Measurements from ENCODE around the gene TMEM219. TPM values are rescaled to one million over a fixed set of nuclear protein-coding genes. Genes with fewer than 3 reads are reported as not detected.
A peak's percentile ranks its signal among the peaks of the same experiment; 100 is the strongest.
"Not testable (repeated sequence)": the region's sequence is repeated elsewhere in the genome, so short reads cannot be mapped to it uniquely, and the experiment has no call there.

TMEM219 gene
- polyA plus RNA-seq, 4 donors = 104 to 134 (median 113) TPM

DNA sequence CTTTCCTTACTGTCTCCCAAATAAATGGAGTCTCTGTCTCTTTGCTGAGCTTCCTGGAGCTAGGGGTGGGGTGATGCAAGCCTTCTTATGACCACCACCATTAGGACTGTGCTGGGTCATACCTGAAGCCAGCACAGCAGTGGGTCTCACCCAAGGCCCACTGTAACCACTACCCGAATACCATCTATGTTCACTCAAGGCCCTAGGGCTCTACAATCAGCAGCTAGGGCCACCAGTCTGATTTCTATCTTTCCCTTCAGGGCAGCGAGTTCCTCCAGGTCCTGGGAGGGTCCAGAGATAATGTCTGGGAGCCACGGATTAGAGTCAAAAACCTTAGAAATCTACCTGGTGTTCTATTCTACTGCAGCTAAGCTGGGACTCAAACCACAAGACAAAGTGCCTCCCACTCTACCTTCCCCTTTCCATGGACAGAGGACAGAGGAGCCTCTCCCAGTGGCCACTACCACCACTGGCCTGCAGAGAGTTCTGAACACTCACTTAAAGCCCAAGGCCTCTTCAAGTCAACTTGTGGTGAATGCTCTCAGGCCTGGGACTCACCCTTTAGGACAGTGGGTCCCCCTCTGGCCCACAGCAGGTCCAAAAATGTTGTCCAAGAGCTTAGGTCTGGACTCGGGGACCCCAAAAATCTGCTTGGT, 10.9 kb upstream of the TMEM219 start:
- no peak for DNase-seq (ENCODE audit: low read depth in 4 of 4, low spot score in 2 of 4)

DNA sequence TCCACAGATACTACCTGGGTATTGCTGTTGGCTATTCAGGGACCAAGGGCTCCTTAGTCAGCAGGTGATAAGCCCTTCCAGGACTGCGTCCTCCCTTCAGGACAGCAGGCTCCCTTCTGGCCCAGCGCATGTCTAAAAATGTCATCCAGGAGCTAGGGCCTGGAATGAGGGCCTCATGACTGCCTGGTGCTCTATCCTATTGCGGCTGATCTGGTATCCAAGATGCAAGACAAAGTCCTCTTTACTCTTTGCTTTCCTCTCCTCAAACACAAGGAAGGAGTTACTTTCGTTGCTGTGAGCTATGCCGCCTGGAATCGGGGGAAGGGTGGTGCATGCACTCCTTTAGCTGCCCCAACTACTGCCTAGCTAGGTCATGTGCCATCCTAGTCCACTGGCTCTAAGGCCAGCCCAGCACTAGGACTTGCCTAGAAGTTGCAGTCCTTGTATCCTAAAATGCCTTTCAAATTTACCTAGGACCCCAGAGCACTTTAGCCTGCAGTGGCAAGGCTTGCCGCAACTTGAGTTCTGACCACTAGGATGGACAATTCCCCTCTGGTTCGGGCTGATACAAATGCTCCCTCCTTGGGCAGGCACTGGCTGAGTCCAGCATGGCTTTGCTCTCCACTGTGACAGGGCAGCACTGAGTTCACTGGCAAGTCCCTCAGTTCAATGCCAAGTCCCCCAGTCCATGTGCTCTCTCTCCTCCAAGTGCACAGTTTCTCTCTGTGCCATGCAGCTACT, 10.1 kb upstream of the TMEM219 start:
- no peak for DNase-seq (ENCODE audit: low read depth in 4 of 4, low spot score in 2 of 4)

DNA sequence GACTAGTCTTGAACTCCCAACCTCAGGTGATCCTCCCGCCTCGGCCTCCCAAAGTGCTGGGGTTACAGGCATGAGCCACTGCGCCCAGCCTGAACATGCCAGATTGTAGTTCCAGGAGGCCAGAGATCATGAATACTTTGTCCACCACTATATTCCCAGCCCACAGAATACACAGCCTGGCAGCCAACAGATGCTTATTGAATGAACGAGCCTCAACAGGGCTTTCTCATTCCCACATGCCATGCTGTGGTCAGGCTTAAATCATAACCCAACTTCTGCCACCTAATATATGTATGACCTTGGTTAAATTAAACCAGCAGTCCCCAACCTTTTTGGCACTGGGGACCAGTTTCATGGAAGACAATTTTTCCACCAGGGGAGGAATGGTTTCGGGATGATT, 3.1 kb upstream of the TMEM219 start:
- DNase-seq (ENCODE audit: low read depth in 4 of 4, low spot score in 2 of 4) = no peak

DNA sequence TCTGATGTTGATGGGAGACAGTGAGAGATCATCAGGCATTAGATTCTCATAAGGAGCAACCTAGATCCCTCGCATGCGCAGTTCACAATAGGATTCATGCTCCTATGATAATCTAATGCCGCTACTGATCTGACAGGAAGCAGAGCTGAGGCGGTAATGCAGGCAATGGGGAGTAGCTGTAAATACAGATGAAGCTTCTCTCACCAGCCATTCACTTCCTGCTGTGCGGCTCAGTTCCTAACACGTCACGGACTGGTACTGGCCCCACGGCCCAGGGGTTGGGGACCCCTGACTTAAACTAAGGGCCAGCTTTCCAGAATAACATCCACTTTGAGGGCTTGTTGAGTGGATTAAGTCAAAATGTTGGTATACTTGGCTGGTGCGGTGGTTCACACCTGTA, 2.6 kb upstream of the TMEM219 start:
- no peak for DNase-seq (ENCODE audit: low read depth in 4 of 4, low spot score in 2 of 4)

DNA sequence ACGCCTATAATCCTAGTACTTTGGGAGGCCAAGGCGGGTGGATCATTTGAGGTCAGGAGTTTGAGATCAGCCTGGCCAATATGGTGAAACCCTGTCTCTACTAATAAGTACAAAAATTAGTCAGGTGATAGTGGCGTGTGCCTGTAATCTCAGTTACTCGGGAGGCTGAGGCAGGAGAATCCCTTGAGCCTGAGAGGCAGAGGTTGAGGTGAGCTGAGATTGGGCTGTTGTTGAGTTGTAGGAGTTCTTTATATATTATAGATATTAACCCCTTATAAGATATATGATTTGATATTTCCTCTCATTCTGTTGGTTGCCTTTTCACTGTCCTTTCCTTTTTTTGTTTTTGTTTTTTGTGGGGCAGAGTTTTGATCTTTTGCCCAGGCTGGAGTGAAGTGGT, 2.1 kb upstream of the TMEM219 start:
- DNase-seq (ENCODE audit: low read depth in 4 of 4, low spot score in 2 of 4) = not testable (repeated sequence)

DNA sequence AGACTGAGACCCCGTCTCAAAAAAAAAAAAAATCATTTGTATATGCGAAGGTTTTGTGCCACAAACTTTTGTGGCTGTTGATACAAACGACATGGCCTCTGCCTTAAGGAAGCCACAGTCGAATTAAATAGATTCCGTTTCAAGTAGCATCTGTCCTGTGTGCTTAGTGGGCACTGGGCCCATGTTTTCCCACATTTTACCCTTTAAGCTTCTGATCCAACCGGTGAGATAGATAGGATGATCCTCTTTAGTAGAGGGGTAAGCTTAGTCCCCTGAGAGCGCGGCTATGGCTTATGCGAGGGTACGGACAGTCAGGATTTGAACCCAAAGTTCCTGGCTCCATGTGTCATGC, 776 bp upstream of the TMEM219 start:
- DNase-seq (ENCODE audit: low read depth in 4 of 4, low spot score in 2 of 4) = no peak

DNA sequence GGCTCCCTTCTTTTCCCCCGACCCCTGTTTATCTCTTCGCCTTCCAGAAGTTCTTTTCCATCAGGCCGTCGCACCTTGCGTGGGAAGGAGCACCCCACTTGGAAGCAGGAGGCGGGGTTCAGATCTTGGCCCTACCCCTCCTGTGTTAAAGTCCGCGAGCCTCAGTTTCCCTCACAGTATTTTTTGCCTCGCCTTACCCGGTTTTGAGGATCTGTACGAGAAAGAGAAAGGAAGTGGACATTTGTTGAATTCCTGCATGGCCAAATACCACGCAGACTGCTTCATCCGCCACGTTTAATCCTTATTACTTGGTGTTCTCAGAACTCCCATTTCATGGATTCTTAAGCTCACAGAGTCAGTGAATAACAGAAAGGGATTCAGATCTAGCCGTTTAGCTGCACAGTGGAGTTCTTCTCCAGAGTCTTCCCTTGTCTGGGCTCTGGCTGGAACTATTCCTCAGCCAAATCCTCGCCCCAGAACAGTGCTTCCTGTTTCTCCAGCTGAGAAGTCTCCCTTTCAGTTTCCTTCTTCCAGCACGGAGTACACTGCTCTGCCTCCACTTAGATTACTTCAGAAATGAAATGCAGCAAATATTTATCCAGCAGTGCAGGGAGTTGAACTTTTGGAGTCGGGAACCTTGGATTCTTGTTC, 590 bp downstream of the TMEM219 start:
- DNase-seq (ENCODE audit: low read depth in 4 of 4, low spot score in 2 of 4) = no peak

DNA sequence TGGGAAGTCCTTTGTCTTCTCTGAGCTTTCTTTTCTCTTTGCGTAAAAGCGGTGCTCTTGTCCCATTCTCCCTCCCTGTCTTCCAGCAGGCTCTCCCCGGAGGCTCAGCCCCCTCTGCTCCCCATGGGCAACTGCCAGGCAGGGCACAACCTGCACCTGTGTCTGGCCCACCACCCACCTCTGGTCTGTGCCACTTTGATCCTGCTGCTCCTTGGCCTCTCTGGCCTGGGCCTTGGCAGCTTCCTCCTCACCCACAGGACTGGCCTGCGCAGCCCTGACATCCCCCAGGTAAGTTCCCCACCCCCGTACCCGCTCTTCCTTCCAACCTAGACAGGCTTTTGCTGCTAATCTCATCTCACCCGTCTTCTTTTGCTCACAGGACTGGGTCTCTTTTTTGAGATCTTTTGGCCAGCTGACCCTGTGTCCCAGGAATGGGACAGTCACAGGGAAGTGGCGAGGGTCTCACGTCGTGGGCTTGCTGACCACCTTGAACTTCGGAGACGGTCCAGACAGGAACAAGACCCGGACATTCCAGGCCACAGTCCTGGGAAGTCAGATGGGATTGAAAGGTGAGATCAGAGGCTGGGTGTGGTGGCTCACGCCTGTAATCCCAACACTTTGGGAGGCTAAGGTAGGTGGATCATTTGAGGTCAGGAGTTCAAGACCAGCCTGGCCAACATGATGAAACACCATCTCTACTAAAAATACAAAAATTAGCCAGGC, 1.3 kb downstream of the TMEM219 start:
- DNase-seq (ENCODE audit: low read depth in 4 of 4, low spot score in 2 of 4) = no peak

DNA sequence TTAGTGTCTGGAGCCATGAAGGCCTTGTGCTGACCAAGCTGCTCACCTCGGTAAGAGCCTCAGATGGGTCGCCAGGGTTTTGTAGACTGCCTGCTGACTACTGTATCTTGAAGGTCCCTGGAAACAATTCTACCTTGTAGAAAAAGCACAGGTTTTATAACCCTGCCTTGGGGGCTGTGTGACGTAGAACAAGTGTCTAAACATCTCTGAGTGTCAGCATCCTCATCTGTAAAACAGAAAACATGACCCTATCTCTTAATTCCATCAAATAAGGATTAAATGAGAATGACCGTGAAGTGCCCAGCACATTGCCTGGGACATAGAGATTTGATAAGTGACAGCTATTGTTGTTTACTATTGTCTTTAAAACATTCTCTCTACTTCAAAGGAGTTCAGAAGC, 6.3 kb downstream of the TMEM219 start:
- no peak for DNase-seq (ENCODE audit: low read depth in 4 of 4, low spot score in 2 of 4)

DNA sequence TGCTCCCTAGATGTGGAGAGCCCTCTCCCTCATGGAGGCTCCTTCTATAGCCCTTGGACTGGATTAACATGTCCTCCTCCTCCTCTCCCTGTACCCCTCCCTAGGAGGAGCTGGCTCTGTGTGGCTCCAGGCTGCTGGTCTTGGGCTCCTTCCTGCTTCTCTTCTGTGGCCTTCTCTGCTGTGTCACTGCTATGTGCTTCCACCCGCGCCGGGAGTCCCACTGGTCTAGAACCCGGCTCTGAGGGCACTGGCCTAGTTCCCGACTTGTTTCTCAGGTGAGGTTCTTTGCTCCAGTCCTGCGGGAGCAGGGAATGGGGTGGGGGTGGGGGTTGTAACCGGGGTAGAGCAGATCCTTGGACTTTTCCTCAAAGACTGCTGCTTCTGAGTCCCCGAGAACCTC, 9.4 kb downstream of the TMEM219 start:
- DNase-seq (ENCODE audit: low read depth in 4 of 4, low spot score in 2 of 4) = no peak

DNA sequence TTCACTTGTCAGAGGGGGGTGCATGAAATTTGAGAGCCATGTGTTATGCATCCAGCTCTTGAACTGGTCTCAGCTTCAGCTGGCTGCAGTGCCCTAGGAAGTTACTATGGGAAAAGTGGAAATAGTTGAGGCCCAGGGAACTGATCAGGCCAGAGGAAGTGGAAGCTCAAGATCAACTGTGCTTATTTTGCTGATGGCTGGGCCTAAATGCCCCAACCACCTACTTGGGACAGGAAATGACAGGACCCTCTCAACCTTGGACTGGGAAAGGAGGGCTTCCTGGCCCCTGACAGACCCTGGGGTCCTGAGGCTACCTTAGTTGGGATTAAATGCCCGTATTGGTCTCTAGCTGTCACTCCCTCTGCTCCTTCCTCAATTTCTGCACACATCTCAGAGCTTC, 10.6 kb downstream of the TMEM219 start:
- DNase-seq (ENCODE audit: low read depth in 4 of 4, low spot score in 2 of 4) = no peak

DNA sequence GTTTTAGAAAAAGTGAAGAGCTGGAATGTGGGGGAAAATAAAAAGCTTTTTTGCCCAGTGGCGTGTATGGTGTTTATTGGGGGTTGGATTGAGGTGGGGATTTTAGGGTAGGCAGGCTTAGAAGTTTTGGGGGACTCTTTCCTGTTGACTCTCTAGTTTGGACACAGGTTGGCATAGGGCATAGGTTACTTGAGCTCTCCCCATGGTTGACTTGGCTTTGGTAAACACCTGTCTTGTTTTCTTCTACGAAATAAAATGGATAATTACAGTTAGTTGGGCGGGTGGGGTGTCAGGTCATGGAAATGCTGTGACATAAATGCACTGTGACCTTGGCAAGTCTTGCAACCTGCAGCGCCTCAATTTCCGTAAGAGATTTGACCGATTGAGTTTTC, 11.1 kb downstream of the TMEM219 start:
- DNase-seq (ENCODE audit: low read depth in 4 of 4, low spot score in 2 of 4) = no peak

DNA sequence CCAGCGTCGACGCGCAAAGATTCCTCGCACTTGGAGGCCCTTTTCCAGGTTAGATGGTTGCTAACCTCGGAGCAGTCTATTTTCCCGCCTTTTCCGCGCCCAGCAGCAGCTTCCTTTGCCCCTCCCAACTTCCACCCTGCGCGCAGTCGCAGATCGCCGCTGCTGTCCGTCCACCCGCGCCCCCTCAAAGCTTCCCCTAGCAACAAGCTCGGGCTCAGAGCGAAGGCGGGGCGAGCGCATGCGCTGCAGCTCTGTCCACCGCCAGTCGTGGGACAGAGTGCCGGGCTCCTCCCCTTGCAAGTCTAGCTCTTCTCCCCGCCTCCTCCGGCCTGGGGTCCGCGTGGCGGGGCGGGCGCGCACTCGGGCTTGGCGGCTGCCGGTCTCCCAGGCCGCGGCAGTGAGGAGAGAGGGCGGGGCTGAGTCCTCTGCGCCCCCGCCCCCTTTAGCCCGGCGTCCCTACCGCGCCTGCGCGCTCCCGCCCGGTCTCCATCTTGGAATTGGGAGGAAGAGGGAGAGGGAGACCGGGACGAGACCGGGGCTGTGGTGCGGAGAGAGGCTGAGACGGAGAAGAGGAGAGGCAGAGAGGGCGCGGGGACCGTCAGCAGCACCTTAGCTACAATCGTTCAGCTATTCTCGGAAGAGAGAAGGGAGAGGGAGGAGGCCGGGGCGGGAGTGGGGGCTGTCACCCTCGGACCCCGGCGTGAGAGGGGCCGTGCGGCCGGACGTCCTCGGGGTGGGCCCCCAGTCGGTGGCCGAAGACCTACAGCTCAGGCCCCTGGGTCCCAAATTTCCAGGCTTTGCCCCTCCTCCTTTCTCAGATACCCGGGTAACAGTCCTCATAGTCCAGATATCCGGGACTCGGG, 11.7 kb downstream of the TMEM219 start, which contains the start of gene TAOK2:
Gene TAOK2, plus strand, starts transcription at position 485 of the 863 bp plus-strand sequence. CDS start 3,905 bp downstream, outside the sequence.
- DNase-seq (ENCODE audit: low read depth in 4 of 4, low spot score in 2 of 4) = peak; percentile 92 to 98 (median 97)

DNA sequence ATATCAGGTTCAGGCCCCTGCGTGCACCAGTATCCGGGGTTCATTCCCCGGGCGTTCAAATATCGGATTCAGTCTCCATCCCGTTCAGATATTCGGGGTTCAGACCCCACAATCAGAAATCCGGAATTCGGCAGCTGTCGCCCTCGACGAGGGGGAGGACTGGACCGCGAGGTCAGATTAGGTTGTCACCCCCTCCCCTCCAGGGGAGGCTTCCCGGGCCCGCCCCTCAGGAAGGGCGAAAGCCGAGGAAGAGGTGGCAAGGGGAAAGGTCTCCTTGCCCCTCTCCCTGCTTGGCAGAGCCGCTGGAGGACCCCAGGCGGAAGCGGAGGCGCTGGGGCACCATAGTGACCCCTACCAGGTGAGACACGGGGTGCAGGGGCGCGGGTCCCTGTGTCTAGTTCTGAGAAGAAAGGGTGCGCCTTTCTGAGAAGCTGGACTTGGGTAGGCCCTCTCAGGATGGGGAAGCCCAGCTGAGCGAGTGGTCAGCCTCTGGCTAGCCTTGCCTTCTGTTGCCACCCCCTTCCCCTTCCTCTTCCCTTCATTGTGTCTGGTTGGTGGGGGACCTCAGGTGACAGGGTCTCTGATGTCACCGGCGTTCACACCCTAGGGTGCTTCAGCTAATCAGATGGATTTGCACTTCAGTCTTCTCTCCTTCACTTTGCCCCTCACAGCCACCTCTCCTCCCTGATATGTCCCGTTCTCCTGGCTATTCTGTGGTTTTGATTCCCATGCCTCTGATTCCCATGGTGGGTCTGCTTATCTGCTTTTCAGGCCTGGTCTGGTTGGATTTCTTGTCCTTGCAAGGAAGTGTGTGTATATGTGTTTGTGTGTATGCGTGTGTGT, 12.6 kb downstream of the TMEM219 start:
- DNase-seq (ENCODE audit: low read depth in 4 of 4, low spot score in 2 of 4) = no peak

DNA sequence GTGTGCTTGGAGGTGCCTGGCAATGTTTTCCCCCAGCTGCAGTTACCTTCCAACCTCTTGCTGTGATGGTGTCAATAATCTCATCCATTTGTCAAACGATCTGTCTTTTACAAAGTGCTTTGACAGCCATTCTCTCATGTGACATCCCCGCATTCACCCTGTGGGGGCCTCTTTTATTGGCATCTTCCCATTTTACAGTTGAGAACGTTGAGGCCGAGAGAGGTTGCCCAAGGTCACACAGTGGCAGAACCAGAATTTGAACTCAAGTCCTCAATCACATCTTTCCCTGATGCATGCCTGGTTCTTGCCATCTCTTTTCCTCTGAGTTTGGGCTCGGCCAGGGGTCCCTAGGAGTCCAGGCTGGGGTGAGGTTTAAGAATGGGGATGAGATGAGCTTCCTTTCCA, 13.3 kb downstream of the TMEM219 start:
- no peak for DNase-seq (ENCODE audit: low read depth in 4 of 4, low spot score in 2 of 4)

DNA sequence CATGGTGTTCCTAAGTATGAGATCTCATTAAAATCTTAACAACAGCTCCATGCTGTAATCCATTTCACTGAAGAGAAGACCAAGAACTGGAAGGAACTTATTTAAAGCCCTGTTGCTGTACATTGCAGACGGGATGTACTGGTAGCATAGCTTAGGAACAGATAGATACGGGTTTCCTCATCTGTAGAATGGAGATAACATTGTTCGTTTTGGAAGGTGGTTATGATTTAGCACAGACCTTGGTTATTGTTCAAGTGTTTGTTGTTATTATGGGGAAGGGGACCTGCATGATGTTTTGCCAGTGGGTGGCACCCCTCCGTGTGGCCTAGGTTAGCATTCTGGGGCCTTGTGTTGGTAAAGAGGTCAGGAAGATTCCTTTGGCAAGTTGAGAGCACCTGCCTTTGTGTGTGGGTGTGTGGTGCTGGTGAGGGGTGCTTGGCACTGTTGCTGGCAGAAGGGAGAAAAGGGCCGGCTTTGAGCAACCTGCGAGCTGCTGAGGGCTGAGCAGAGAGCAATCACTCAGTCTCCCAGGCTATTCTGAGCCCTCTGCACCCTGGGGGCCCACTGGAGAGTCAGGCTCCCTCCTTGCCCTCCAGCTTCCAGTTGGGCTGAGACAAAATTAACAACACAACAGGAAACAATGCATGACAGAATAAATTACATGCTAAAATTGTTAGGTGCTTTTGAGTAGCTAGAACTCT, 14.1 kb downstream of the TMEM219 start:
- DNase-seq (ENCODE audit: low read depth in 4 of 4, low spot score in 2 of 4) = no peak

DNA sequence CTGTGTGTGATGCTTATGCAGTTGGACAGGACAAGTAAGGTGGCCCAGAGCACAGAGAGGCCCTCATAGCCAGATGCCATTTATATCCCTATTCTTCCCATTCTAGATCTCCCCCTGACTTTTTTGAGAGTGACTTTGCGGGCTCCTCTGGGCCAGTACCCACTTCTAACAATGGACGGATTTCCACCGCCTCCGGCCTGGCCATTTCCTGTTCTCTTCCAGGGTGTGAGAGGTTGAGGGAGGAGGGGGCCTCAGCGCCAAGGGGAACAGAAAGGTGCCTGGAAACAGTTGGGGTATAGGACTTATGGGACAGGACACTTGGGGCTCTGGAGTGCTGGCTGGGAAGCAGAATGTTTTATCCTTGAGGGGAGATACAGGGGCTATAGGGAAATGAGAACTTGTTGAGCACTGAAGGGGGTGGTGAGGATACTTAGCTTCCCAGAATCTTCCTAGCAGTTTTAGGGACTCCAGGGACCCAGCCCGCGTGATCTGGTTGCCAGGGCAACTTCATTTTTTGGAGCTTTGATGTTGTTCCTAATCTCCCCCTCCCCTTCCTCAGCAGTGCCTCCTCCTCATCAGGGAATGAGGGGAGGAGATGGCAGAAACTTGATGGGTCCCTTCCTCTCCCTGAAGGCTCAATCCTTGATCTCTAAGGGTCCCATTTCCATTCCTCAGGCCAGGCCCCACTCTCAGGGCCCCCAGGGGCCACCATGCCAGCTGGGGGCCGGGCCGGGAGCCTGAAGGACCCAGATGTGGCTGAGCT, 15.4 kb downstream of the TMEM219 start:
- no peak for DNase-seq (ENCODE audit: low read depth in 4 of 4, low spot score in 2 of 4)

DNA sequence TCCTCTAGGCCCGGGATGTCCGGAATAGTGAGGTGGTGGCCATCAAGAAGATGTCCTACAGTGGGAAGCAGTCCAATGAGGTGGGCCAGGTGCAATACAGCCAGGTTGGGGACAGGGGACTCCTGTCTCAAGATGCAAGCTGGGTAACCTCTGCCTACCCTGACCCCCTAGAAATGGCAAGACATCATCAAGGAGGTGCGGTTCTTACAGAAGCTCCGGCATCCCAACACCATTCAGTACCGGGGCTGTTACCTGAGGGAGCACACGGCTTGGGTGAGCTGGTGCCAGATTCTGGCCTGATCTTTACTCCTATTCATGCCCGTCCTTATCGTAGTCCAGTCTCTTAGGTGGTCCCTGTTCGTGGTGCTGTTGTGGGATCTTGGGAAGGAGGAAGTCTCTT, 16.2 kb downstream of the TMEM219 start:
- no peak for DNase-seq (ENCODE audit: low read depth in 4 of 4, low spot score in 2 of 4)
